ENCODE data around the gene DCAF7.

- TF ChIP-seq SIN3A (IDR thresholded peaks at IDR 0.05; ENCODE audit: borderline replicate concordance, insufficient read depth, low read length) (no peak), POLR2AphosphoS5 (IDR thresholded peaks at IDR 0.05; ENCODE audit: low read depth, low read length) (no peak)
These were observed 32.3 kb upstream of the DCAF7 start for GRCh38 chr17:63517825-63518534.

Data from PFSK-1 (cell line).